Pons (tissue), 1 donor: Measurements from ENCODE around the gene PHLPP1.
"Not testable (repeated sequence)": the region's sequence is repeated elsewhere in the genome, so short reads cannot be mapped to it uniquely, and the experiment has no call there.

ENCODE experiments used
- DNase-seq: peaks from one replicate; pipeline ENCODE4 v3.0.0-alpha.2; 2016; ENCODE audit warnings: low spot score

Gene PHLPP1

GRCh38 chr18:62883937-62884735 lies 168.8 kb downstream of the PHLPP1 start:
- DNase-seq, result no peak

DNA sequence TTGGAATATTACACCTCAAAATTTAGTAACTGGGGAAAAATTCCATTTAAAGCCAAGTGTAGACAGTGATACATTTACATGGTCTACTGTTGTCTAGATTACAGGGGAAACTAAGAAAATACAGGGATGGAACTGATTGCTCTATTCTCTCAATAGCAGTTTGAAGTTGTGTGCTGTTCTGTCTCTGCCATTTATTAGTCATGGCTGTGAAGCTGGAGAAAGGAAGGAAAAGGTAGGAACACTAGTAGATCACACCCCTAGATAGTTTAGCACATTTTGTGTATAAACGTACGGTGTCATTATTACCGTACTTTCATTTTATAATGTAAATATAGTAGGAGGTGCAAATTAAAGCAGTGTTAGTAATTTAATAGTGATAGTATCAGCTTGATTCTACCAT lies 170.5 kb downstream of the PHLPP1 start:
- DNase-seq, result no peak

DNA sequence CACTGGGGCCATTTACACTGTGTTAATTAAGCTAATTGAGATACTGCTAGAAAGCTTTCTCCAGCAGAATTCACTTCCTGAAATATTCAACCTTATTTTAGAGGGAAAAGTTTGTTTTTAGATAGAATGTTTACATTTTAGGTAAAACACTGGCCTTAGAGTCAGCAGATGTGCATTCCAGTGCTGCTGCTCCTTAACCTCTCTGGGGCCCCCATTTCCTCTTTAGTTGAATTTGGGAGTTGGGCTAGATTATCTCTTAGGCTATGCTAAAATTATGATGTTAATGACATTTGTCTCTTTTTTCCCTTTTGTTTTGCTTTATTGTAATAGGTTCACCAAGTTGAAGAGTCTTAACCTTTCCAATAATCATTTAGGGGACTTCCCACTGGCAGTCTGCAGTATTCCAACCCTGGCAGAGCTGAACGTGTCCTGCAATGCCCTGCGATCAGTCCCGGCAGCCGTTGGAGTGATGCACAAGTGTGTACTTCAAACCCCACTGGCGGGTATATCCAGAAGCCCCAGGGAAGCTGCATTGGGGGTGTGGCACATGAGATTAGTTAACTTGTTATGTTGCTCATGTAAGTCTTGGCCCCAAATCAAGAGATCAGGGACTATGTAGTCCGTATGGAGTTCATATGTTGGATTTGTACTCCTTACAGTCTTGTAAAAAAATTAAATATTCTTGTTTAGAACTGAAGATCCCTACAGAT lies 179.5 kb downstream of the PHLPP1 start:
- DNase-seq, result no peak

DNA sequence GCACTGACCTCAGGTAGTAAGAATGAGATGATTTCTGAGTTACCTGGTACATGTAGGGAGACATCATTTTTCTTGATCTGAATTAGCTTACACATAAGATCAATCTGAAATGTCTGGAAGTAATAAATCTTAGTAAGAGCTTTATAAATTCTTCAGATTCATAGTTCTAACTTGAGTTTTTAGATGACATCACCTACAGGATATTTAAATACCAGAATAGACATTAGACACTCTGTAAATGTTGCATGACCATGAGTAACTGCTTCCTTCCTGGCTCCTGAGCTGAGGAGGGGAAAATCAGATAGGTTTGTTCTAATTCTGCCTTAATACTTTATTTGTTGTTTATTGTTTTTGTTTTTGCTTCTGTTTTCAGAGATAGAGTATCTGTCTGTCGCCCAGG lies 181.8 kb downstream of the PHLPP1 start:
- no peak for DNase-seq

- DNase-seq, result no peak
Observed at GRCh38 chr18:62898359-62898758, 183.0 kb downstream of the PHLPP1 start.

GRCh38 chr18:62899534-62899933 lies 184.2 kb downstream of the PHLPP1 start:
- no peak for DNase-seq

- no peak for DNase-seq
Observed at GRCh38 chr18:62900132-62900883, 185.0 kb downstream of the PHLPP1 start.

DNA sequence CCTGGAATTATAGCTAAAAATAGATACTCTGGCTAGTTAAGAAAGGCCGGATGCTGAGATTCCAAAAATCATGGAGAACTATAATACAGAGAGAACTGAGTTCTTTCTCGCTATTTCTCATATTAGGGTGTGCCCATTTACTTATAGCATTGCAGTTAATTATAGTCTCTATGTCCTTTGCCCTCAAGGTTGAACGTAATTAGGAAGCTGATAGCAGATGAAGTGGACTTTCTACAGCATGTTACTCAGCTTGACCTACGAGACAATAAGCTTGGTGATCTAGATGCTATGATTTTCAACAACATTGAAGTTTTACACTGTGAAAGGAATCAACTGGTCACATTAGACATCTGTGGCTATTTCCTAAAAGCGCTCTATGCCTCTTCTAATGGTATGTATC lies 187.4 kb downstream of the PHLPP1 start:
- DNase-seq, result no peak

- peak; percentile 97 for DNase-seq
Observed at GRCh38 chr18:62904396-62905285, 189.3 kb downstream of the PHLPP1 start.

DNA sequence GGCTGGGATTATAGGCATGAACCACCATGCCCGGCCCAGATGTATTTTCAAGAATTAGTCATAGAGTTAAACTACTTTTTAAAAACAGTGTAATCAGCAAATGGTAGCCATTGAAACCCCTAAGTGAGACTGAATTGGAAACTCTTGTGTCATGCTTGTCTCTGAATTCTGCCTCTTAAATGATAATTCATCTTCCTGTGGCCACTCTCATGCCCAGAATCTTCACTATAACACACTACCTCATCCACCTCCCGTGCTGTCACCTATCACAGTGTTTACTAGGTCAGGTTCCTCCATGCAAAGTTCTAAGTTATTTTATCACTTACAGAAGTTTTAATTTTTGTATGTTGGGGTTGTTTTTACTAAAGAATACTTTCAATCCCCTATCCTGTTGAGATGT lies 197.5 kb downstream of the PHLPP1 start:
- no peak for DNase-seq

GRCh38 chr18:62913824-62914223 lies 198.5 kb downstream of the PHLPP1 start:
- DNase-seq, result not testable (repeated sequence)

DNA sequence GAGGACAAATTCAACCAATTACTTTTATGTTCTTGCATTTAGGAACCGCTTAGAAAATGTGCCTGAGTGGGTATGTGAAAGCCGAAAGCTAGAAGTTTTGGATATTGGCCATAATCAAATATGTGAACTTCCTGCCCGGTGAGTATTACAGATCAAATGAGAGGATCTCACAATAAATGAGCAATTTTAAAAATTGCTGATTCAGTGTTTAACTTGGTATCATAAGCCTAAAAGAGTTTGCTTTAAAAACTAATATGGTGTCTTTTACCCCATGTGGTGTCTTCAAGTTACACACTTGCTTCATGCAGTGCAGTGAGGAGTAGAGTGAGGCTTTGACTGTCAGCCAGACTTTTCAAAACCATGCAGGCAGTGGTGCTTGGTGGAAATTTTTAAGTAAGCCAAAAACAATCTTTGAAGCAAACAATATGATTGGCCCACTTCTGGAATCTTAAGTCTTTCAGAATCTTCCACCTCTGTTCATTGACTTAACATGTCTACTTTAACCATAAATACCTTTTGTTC lies 199.6 kb downstream of the PHLPP1 start:
- DNase-seq, result no peak

GRCh38 chr18:62918361-62918760 lies 203.0 kb downstream of the PHLPP1 start:
- no peak for DNase-seq

DNA sequence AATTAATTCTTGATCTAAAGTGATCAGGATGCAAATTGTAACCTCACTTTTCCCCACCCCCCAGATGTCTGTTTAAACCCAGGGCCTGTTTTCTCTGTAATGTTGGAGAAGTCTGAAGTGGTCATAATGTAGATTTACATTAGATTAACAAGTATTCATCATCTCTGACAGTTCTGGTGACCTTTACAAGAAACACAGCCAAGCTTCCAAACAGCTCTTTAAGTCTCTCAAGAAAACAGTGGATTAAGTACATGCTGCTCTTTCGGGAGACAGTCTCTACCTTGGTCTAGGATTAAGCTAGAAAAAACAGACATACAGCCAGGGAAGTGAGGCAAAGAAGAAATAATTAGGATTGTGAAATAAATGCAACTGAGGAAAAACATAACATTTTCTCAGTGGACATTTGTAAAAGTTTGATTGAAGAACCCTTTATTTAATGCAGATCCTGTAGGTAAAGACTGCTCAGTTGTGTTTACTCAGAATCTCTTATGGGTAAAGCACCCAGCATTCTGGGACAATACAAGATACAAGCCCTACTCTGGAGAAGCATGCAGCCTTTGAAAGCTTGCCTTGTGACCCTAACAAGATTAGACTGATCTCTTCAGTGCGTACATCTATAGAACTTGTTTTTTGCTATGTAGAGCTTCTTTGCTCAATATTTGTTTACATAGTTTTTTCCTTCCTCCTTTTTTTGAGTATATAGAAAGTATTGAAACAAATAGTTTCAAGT lies 203.9 kb downstream of the PHLPP1 start:
- DNase-seq, result peak; percentile 73

DNA sequence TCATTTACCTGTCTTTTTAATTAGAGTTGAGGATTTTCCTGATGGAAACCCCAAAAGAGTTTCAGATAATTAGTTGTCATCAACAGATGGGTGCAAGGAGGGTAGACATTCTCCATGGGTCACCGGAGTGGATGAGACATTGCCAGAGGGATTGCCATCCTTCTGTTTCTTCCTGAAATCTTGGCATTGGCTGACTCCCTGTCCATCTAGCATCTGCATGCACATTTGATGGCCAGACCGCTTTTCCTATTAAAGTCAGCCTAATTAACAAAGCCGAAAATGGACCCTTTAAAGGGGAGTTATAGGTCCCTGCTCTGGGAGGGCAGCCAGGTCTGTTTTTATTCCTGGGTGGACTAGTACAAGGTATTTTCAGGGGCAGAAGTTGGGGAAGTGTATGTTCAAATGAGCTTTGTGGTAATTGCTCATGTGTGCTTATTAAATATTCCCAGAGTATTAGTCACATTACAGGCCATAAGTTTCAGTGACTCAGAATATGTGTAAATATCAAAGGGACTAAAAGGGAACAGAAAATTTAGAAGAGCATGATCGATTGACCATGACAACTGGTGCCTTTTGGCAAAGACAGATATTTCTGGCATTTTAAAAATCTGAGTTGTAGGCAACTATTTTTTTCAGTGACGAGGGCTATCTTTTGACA lies 209.8 kb downstream of the PHLPP1 start:
- DNase-seq, result no peak

DNA sequence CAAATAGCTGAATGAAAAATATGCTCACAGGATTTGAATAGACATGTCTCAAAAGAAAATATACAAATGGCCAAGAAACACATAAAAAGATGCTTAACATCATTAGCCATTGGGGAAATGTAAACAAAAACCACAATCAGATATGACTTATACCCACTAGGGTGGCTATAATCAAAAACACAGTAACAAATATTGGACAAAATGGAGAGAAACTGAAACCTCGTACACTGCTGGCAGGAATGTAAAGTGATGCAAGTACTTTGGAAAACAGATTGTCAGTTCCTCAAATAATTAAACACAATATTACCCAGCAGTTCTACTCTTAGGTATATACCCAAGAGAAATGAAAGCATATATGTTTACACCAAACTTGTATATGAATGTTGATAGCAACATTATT lies 213.0 kb downstream of the PHLPP1 start:
- no peak for DNase-seq

DNA sequence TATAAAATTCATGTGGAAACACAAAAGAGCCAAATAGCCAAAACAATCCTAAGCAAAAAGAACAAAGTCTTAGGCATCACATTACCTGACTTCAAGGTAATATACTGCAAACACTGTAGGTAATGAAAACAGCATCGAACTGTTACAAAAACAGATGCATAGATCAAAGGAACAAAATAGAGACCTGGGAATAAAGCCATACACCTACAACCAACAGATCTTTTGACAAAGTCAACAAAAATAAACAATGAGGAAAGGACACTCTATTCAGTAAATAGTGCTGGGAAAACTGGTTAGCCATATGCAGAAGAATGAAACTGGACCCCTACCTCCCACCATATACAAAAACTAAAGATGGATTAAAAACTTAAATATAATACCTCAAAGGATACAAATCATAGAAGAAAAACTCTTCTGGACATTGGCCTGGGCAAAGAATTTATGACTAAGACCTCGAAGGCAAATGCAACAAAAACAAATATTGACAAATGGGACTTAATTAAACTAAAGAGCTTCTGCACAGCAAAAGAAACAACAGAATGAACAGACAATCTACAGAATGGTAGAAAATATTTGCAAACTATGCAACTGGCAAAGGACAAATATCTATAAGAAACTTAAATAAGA lies 218.0 kb downstream of the PHLPP1 start:
- DNase-seq, result no peak

GRCh38 chr18:62935994-62936393 lies 220.7 kb downstream of the PHLPP1 start:
- no peak for DNase-seq

DNA sequence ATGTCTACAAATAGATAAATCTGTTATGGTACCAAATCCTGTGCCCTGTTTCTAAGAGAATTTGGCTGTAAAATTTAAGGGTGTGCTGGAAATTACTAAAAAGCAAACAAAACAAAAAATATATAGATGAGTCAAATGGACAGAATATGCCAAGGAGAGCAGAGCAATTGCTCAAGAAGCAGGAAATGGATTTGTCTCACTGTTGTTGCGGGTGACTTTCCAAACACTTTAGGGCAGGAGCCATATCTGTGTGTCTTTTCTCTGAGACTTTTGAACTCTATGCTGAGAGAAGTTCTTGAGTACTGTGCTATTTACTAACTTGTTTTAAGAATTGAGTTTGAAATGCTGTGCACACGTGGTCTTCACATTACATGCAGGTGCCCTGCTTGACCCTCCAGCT lies 221.7 kb downstream of the PHLPP1 start:
- no peak for DNase-seq

DNA sequence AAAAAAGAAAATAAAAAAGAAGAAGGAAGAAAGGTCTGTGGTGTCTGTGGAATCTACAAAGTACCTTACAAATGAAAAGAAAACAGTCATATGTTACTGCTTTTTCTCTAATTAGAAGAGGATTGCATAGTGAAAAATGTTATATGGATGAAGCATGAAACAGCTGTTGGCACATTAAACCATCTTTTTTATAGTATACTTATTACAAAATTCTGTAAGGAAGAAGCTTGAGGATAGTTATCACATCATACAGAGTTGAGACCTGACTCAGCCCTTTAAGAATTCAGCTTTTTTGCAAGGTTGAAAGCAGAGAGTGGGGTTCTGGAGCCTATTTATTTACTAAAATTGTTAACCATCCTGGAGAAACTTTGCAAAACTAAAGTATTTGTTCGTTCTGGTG lies 222.7 kb downstream of the PHLPP1 start:
- DNase-seq, result no peak
